H1 (cell line): ENCODE measurements around the gene ARHGAP6. TPM values are rescaled to one million over a fixed set of nuclear protein-coding genes. Genes with fewer than 3 reads are reported as not detected.

Source experiments
- EP300 ChIP-seq, 2 experiments: IDR thresholded peaks; 1 replicate in 1 of 2; 2 replicates in 1 of 2; pipeline ENCODE4 v1.6.1; 2011 to 2012; ENCODE audit warnings: low read depth in 2 of 2, low read length in 2 of 2, mild to moderate bottlenecking in 2 of 2, borderline replicate concordance in 1 of 2, inconsistent platforms in 1 of 2, moderate library complexity in 1 of 2
- PHF8 ChIP-seq: fragments of 200-600 bp; sonication (generic); conservative IDR thresholded peaks from 2 replicates; pipeline ENCODE4 v1.7.1; 2012; ENCODE audit warnings: low read depth, mild to moderate bottlenecking, inconsistent platforms, low read length, moderate library complexity
- RBBP5 ChIP-seq: IDR thresholded peaks from 2 replicates; pipeline ENCODE4 v1.7.1; 2012; ENCODE audit warnings: low read depth, mild to moderate bottlenecking, inconsistent platforms, low read length, moderate library complexity, borderline replicate concordance
- ZNF274 ChIP-seq: IDR thresholded peaks from 2 replicates; pipeline ENCODE4 v1.7.0; 2012; ENCODE audit warnings: low read length, borderline replicate concordance; ENCODE audit errors: extremely low read depth
- polyA plus RNA-seq, 7 experiments: library from polyadenylated mRNA; depleted of rRNA in 3 of 7; stranded (reverse) in 5 of 7; unstranded in 2 of 7; fragments of >200 nt in 5 of 7; fragments of 200-250 nt in 2 of 7; gene quantifications; 1 replicate in 5 of 7; 2 replicates in 1 of 7; 4 replicates in 1 of 7; pipeline versions ENCODE4 v1.2.1 to v1.2.3, GENCODE V29; 2011 to 2013; ENCODE audit warnings: missing spikeins in 2 of 7, mixed read lengths in 2 of 7
- total RNA-seq: library from RNA; stranded (reverse); fragmentation: NEBNext Ultra II Directional; extraction: Animal tissue kit (Norgen Biotek cat#: 25700); gene quantifications from 2 replicates; pipeline ENCODE4 v1.2.1, GENCODE V29; 2021
- TF ChIP-seq, protein P1 (sequence below): IDR thresholded peaks from 2 replicates; pipeline ENCODE4 v1.6.1; 2012; ENCODE audit warnings: inconsistent platforms

ARHGAP6 gene
- total and polyA plus RNA-seq, 2 of the 8 experiments (the other 6 are each of a cell fraction or from before 2014, with no cell fraction given) = 0.35 to 0.82 TPM

DNA sequence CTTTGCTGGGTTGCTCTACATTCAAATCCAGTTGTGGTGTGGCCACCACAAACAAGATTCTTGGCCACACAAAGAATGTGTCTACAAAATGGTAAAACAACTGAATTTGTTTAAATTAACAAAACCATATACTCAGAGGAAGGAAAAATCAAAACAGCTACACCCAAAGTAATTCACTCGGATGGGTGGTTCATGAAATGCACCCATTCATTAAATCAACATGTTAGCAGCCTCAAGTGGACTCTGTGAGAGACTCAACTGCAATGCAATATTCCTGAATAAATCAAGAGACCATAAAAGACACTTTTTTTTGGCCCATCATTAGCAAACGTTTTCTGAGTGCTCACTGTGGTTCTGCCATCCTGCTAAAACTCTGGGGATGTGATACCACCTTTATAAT is 383.7 kb downstream of the ARHGAP6 start (continued):
- no peak for TF ChIP-seq PHF8
- no peak for TF ChIP-seq RBBP5
- no peak for TF ChIP-seq ZNF274
- no peak for TF ChIP-seq EP300 (IDR thresholded peaks at IDR 0.05; ENCODE audit: borderline replicate concordance in 1 of 2, low read depth in 2 of 2, low read length in 2 of 2)
- TF ChIP-seq, protein P1, sequence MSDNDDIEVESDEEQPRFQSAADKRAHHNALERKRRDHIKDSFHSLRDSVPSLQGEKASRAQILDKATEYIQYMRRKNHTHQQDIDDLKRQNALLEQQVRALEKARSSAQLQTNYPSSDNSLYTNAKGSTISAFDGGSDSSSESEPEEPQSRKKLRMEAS = no peak
